HG03575 (cell line): Measurements from ENCODE around the gene ITPKB.

ENCODE experiments used
- ATAC-seq: cut with Tn5 transposase; IDR thresholded peaks from one replicate; pipeline ENCODE4 v1.9.1; 2021; ENCODE audit not compliant: unreplicated experiment, insufficient number of reproducible peaks, low FRiP score; ENCODE audit errors: extremely low read depth

The ITPKB gene

DNA sequence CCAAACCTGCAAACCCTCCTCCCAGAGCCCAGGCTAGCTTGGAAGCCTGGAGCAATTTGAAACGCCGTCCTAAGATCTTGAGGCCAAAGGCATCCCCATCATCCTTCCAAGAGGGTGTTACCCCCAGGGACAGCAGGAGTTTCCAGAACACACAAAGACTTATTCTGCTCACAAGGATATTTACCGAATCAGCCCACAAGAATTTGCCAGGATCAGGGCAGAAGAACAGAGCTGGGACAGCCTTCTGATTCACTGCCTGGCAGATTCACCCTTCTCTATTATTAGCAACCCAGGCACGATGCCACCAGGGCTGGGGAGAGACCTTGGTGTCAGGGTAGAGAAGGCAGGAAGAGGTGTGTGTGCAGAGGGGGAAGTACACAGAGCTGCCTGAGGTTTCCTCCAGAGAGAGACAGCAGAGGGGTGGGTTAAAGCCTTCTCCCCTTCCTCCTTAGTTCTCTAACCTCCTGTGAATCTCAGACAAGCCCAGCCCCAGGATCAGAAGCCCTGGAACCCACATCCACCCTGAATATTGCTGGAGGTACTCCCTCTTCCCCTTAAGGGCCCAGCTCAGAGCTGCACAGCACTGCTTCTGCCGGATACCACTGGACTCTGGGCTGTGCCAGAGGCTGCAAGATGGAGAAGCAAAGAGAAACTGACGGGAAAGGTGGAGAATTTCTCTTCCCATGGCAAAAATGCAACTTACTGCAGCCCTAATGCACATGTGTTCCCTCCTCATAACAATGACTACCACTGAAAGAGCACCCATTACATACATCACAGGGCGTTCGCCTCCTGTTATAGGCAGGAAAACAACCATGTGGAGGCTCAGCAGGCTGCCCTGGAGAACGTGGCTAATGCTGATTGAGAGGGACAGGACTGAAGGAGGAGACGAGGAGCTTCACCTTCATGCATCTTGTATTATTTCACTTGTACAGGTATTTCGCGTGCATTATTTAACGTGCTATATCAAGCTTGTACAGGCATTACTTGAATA is 61.8 kb downstream of the ITPKB start:
- ATAC-seq, result no peak

DNA sequence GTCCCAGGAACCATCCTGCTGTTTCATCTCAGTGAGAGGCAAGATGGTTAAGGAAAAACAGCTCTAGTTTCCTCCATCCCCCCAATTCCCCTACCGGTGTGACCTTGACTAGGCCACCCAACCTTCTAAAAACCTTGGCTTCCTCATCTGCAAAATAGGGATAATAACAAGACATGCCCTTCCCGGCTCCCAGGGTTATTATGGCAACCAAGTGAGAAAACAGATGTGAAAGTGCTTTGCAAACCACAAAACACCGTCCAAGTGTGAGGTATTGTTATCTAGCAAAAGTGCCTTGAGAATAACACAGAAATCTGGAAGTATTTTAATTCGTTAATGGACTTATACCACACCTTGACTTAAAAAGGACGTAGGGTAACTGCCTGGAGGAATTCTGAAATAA is 62.7 kb downstream of the ITPKB start:
- ATAC-seq, result no peak

DNA sequence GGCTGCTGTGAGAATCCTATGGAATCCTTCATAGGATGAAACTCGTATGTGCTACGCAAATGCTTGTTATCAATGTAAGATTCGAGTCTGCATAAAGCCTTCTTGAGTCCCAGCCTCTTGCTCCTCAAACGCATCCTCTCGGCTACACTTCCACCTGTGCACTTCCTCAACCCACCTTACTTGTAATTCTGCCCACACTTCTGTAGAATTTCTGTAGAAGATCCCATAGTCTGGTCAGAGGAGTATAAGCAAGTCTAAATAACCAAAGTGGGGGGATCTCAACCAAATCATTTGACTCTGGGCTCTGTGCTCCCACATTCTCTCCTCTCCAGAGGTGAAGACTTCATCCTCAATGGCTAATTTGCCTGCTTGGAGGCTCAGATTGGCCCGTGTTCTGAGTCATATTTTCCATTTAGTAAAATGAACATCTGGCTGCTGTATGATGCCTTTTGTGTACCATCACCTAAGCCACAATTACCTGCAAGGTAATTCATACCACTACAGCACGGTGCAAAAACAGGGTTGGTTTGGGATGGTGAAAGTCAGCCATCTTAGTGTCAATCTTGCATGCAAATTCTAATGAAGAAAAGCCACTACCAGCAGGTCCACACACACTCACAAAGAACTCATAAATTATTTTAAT is 63.2 kb downstream of the ITPKB start:
- ATAC-seq, result no peak

DNA sequence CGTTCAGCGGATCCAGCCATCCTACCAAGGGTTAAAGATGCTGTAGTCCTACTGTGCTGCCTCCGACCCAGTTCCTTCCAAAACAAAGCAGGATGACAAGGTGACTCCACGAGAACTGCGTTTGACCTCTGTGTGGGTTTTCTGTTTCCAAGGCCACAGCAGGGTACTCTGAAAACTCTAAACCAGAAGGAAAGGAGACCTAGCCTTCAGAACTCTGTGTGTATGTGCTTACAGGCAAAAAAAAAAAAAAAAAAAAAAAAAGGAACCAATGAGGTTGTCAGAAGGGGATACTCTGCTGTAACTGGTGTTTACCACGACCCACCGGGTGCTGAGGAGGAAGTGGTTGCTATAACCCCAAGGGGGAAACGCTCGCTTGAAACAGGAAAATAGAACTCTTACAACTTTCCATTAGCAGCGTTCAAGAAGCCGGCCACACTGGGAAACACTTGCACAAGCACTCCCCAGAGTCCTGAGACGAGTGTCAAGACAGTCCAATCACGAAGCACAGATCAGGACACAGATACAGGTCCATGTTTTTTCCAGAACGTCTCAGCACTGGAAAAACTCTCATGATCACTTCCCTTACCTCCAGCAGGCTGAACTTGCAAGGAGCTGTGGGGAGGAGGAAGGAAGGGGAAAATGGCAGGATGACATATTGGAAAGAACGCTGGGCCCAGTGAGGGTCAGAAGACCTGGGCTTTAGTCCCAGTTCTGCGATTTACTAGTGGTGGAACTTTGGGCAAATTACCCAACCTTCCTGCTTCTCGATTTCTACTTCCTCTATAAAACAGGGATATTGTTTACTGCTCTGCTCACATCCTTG is 64.0 kb downstream of the ITPKB start:
- ATAC-seq, result peak; percentile 66

DNA sequence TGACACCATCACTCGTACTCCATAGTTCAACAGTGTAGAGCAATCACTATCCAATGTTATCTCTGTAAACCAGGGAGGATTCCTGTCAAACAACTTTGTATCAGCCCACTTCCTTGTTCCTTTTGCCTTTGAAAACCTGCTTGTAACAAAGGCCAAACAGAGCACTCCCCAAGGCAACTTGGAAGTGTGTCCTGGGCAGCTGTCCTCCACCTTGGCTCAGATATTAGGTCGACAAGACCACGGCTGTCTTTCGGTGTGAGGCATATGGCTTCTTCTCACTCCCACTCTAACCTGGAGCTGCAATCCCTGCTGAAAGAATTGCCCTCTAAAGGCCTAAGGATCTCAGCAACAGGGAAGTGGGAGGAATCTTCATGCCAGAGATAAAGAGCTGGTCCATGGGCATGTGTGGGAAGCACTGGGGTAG is 66.7 kb downstream of the ITPKB start:
- ATAC-seq, result no peak

- ATAC-seq, result no peak
Observed at GRCh38 chr1:226671277-226671676, 67.8 kb downstream of the ITPKB start.

GRCh38 chr1:226670073-226670472 is 69.0 kb downstream of the ITPKB start:
- ATAC-seq, result no peak

GRCh38 chr1:226668173-226668560 is 70.9 kb downstream of the ITPKB start:
- no peak for ATAC-seq

- no peak for ATAC-seq
Observed at GRCh38 chr1:226666692-226667091, 72.4 kb downstream of the ITPKB start.

GRCh38 chr1:226666164-226666506 is 72.9 kb downstream of the ITPKB start:
- ATAC-seq, result no peak

DNA sequence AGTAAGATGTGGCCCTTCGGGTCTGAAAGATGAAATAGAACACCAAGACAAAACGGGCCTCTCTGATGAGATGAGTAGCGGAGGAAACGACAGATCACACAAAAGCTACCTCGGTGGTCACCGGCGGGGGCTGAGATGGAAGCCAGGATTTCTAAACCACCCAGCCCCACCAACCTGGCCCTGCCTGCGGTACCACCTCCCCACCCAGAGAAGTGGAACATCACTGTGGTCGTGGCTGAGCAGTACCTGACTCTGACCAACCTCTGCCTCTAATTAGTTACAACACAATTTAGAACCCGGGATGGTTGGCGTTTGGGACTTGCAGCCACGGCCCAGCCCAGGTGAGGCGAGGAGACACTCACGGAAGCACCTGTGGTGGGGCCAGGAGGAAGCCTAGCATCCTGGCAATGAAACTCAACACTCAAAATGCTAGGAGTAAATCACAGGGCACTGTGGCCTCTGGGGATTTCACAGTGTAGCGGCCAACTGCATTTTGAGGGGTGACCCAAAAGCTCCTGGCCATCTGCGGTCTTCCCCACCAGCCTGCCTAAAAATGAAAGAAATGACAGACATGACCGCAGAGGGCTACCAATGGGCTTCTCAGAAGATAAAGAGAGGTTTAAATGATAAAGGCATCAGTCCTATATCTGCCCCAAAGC is 73.4 kb downstream of the ITPKB start:
- no peak for ATAC-seq

DNA sequence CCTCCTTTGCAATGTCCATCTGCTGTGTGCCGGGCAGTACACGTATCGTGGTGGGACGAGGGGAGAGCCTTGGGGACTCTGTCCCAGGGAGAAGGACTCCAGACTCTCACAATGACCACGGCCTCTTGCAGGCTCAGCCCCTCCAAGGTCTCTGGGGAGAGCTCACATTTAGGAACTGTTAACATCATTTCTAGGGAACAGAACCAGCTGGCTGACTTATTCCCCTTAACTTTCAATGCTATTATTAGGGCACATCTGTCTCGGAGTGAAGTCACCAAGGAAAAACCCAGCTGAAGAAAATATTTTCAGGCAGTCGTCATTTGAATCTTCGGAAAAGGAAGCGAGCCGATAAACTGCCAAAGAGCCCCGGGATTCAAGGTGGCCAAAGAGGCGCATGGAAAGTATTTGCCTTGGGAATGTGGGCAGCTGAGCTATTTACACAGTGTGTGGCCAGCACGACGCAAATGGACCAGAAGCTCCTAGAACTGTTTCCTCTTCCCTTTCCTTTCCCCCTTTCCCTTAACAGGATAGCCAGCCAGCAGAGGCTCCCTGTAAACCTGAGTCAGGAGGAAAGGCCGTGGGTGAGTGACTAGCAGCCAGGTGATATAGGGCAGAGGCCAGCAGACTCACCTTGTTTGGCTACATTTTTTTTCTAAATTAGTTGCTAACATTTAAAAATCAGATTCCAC is 74.5 kb downstream of the ITPKB start:
- no peak for ATAC-seq

- no peak for ATAC-seq
Observed at GRCh38 chr1:226663327-226663704, 75.8 kb downstream of the ITPKB start.

DNA sequence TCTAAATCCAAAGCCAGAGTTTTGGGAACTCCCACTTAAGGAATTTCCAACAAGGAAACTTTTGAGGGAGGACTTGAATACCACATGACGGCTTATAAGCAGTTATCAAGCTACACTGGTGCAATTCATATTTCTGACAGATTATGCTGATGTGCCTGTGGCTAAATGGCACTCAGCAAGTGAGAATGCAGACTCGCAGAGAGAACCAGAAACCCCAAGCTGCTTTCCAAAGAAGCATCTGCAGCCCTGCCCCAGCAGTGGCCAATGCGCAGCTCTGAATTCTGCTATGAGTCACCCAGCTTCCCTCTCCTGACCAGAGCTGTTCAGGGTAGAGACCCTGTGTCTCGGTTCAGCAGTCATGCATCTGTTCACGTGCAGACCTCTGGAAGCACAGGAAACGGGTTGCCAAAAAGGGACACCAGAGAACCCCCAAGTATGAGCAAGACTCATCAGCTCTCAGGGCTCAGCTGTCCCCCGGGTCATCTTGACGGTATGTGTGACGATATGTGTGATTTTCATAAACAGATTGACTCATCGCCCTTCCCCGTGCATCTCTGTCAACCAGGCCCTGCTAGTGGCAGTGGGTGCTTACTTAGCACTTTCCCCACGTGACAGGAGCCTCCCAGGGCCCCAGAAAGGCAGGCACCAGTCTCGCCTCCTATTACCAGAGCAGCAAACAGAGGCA is 76.3 kb downstream of the ITPKB start:
- peak; percentile 90 for ATAC-seq

- ATAC-seq, result no peak
Observed at GRCh38 chr1:226661965-226662364, 77.1 kb downstream of the ITPKB start.

DNA sequence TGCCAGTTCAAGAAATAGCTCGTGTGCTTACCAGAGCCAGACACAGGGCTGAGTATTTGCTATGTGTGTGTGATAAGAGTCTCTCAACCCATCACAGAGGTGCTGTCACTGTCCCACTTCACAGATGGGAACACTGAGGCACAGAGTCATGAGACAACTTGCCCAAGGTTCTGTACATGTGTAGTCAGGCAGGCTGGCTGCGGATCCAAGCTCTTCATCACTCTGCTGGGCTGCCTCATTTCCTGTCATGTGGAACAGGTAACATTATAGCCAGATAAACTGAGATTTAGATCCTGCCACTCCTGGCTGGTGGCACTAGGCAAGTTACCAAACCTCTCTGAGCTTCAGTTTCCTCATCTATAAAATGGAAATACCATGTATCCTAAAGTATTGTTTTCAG is 77.8 kb downstream of the ITPKB start:
- ATAC-seq, result no peak

- no peak for ATAC-seq
Observed at GRCh38 chr1:226660410-226661182, 78.5 kb downstream of the ITPKB start.
